ENCODE results near the gene PLEKHB1.

GRCh38 chr11:73670808-73671207 is 24.4 kb downstream of the PLEKHB1 start:
- TF ChIP-seq CTCF (IDR thresholded peaks at IDR 0.05): no peak
- no peak for TF ChIP-seq EZH2 (IDR thresholded peaks at IDR 0.05)

All from neural progenitor cell (in vitro differentiated cells).